CD4-positive, alpha-beta T cell treated with Interleukin-15 for 1 hour (primary cell): Measurements from ENCODE around the gene USP47.
"Not testable (repeated sequence)": the region's sequence is repeated elsewhere in the genome, so short reads cannot be mapped to it uniquely, and the experiment has no call there.

Experiments used
- DNase-seq: peaks from one replicate; pipeline ENCODE4 v3.0.0-alpha.2; 2020

Gene USP47

GRCh38 chr11:11826260-11826659, 15.5 kb upstream of the USP47 start:
- DNase-seq, result no peak

GRCh38 chr11:11827272-11827671, 14.5 kb upstream of the USP47 start:
- DNase-seq, result no peak

GRCh38 chr11:11831406-11831805, 10.4 kb upstream of the USP47 start:
- not testable (repeated sequence) for DNase-seq

GRCh38 chr11:11836676-11837231, 5.0 kb upstream of the USP47 start:
- no peak for DNase-seq

GRCh38 chr11:11839718-11840117, 2.1 kb upstream of the USP47 start:
- no peak for DNase-seq

- no peak for DNase-seq
Measured at GRCh38 chr11:11841116-11841722, 553 bp upstream of the USP47 start.

- peak; percentile 65 for DNase-seq
Measured at GRCh38 chr11:11842421-11843008, 743 bp downstream of the USP47 start.

GRCh38 chr11:11843211-11843621, 1.4 kb downstream of the USP47 start:
- DNase-seq, result no peak

- no peak for DNase-seq
Measured at GRCh38 chr11:11843642-11844041, 1.9 kb downstream of the USP47 start.

GRCh38 chr11:11844272-11844671, 2.5 kb downstream of the USP47 start:
- no peak for DNase-seq

GRCh38 chr11:11845071-11845470, 3.3 kb downstream of the USP47 start:
- DNase-seq, result no peak

- no peak for DNase-seq
Measured at GRCh38 chr11:11845551-11845950, 3.8 kb downstream of the USP47 start.

GRCh38 chr11:11847082-11847481, 5.3 kb downstream of the USP47 start:
- no peak for DNase-seq

- DNase-seq, result peak; percentile 59
Measured at GRCh38 chr11:11848891-11849746, 7.3 kb downstream of the USP47 start.

GRCh38 chr11:11850668-11851067, 8.9 kb downstream of the USP47 start:
- DNase-seq, result no peak

GRCh38 chr11:11856638-11857037, 14.9 kb downstream of the USP47 start:
- DNase-seq, result no peak

GRCh38 chr11:11857769-11858168, 16.0 kb downstream of the USP47 start:
- DNase-seq, result peak; percentile 17

- no peak for DNase-seq
Measured at GRCh38 chr11:11858676-11859075, 16.9 kb downstream of the USP47 start.

GRCh38 chr11:11860103-11860979, 18.6 kb downstream of the USP47 start:
- no peak for DNase-seq

- DNase-seq, result no peak
Measured at GRCh38 chr11:11862999-11863398, 21.2 kb downstream of the USP47 start.

GRCh38 chr11:11864332-11864731, 22.6 kb downstream of the USP47 start:
- DNase-seq, result no peak

GRCh38 chr11:11864803-11865202, 23.0 kb downstream of the USP47 start:
- DNase-seq, result no peak

GRCh38 chr11:11865449-11865848, 23.7 kb downstream of the USP47 start:
- no peak for DNase-seq
